Glutamatergic neuron (in vitro differentiated cells): ENCODE data around the gene BPNT1. TPM values are rescaled to one million over a fixed set of nuclear protein-coding genes. Genes with fewer than 3 reads are reported as not detected.
A peak's percentile ranks its signal among the peaks of the same experiment; 100 is the strongest.
"Not testable (repeated sequence)": the region's sequence is repeated elsewhere in the genome, so short reads cannot be mapped to it uniquely, and the experiment has no call there.

Experiments used
- DNase-seq: peaks from one replicate; pipeline ENCODE4 v3.0.0; 2022
- H3K27ac Mint-ChIP-seq: one replicate; pipeline ENCODE4 v1.8.0; 2020; ENCODE audit warnings: mild to moderate bottlenecking, mixed read lengths, inconsistent platforms; ENCODE audit not compliant: unreplicated experiment
- H3K27me3 Mint-ChIP-seq: one replicate; pipeline ENCODE4 v1.8.0; 2020; ENCODE audit warnings: mild to moderate bottlenecking, moderate library complexity, mixed read lengths, inconsistent platforms; ENCODE audit not compliant: unreplicated experiment
- H3K36me3 Mint-ChIP-seq: one replicate; pipeline ENCODE4 v1.8.0; 2020; ENCODE audit warnings: mild to moderate bottlenecking, mixed read lengths, inconsistent platforms; ENCODE audit not compliant: unreplicated experiment
- H3K4me1 Mint-ChIP-seq: one replicate; pipeline ENCODE4 v1.8.0; 2020; ENCODE audit warnings: mild to moderate bottlenecking, low read depth, mixed read lengths, inconsistent platforms; ENCODE audit not compliant: unreplicated experiment
- H3K4me3 Mint-ChIP-seq: one replicate; pipeline ENCODE4 v1.8.0; 2020; ENCODE audit warnings: mild to moderate bottlenecking, mixed read lengths, inconsistent platforms; ENCODE audit not compliant: unreplicated experiment
- H3K9me3 Mint-ChIP-seq: one replicate; pipeline ENCODE4 v1.8.0; 2020; ENCODE audit warnings: mild to moderate bottlenecking, moderate library complexity, mixed read lengths, inconsistent platforms; ENCODE audit not compliant: unreplicated experiment
- total RNA-seq: library from RNA; stranded (reverse); fragmentation: NEBNext Ultra II Directional; extraction: Animal tissue kit (Norgen Biotek cat#: 25700); gene quantifications from one replicate; pipeline ENCODE4 v1.2.1, GENCODE V29; 2021; ENCODE audit not compliant: unreplicated experiment
- TF ChIP-seq, protein P1 (sequence below): fragments of 200-600 bp; sonication (generic); IDR thresholded peaks from one replicate; pipeline ENCODE4 v1.5.0; 2021; ENCODE audit not compliant: partially characterized antibody, unreplicated experiment

Gene BPNT1
- total RNA-seq, 1 donor from 2014 or later, result 26.0 TPM

DNA sequence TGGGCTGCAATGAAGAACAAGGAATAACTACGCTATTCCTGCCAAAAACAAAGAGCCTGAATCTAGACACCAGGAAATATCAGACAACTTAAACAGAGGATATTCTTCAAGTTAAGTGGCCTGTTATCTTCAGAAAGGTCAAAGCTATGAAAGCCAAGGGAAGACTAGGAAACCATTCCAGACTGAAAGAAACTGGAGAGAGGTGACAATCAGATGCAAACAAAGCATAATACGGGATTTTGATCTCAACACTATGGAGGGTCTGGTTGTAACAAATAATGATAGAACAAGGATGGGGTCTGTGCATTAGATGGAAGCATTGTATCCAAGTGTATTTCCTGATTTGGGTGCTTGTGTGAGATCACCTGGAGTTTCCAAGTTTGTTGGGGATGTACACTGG lies 45.9 kb downstream of the BPNT1 start:
- H3K4me1 Mint-ChIP-seq, result no peaks in the 10 kb centered on the region
- peak overlapping the region; percentile 34 for H3K4me3 Mint-ChIP-seq
- peaks cover 5% of the 10 kb centered on the region for H3K27me3 Mint-ChIP-seq
- no peak for DNase-seq
- H3K27ac Mint-ChIP-seq, result no peak overlapping the region
- no peaks in the 10 kb centered on the region for H3K36me3 Mint-ChIP-seq
- TF ChIP-seq, protein P1, sequence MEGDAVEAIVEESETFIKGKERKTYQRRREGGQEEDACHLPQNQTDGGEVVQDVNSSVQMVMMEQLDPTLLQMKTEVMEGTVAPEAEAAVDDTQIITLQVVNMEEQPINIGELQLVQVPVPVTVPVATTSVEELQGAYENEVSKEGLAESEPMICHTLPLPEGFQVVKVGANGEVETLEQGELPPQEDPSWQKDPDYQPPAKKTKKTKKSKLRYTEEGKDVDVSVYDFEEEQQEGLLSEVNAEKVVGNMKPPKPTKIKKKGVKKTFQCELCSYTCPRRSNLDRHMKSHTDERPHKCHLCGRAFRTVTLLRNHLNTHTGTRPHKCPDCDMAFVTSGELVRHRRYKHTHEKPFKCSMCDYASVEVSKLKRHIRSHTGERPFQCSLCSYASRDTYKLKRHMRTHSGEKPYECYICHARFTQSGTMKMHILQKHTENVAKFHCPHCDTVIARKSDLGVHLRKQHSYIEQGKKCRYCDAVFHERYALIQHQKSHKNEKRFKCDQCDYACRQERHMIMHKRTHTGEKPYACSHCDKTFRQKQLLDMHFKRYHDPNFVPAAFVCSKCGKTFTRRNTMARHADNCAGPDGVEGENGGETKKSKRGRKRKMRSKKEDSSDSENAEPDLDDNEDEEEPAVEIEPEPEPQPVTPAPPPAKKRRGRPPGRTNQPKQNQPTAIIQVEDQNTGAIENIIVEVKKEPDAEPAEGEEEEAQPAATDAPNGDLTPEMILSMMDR, result no peak
- H3K9me3 Mint-ChIP-seq, result peaks cover 6% of the 10 kb centered on the region

DNA sequence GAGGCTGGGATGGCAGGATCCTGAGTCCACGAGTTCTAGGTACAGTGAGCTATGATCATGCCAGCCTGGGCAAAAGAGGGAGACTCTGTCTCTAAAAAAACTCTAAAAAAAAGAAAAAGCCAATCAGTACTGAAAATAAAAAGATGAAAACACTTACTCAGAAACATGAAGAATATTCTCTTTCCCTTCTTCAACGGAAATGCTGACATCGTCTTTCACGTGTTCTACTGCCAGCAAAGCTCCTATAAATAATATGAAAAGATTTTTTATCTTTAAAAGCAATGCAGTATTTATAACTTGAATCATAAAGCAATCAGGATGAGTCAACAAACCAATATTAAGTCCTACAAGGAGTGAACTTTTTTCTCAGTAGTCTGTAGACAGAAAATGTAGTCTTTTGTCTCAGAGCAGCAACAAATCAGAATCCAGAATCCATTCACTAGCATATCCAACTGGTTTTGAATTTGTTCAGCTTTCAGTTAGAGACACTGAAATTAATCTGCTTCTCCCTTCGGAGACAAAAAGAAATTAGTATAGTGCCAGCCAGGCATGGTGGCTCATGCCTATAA lies 49.5 kb downstream of the BPNT1 start:
- Mint-ChIP-seq H3K36me3 (peaks cover 5% of the 10 kb centered on the region), H3K27ac (no peak overlapping the region), H3K27me3 (no peaks in the 10 kb centered on the region), H3K4me3 (no peak overlapping the region), H3K4me1 (no peaks in the 10 kb centered on the region), H3K9me3 (no peaks in the 10 kb centered on the region)
- TF ChIP-seq, protein P1, result no peak
- no peak for DNase-seq

DNA sequence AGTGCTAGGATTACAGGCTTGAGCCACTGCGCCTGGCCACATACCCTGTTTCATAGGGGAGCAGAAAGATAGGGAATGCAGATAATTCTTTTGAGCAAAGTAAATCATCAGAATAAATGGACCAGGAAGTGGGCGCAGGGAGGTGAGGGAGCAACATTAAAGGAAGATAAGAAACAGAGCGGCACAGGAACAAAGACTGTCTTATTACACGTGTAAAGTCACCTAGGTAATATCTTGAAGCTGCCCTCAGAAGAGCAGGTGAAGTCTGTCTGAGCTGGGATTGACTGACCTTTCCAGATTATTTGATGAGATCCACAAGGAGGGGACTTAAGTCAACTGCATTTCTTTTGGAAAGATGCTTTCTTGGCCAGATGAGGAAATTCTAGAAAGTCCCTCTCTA lies 50.9 kb downstream of the BPNT1 start:
- H3K27ac Mint-ChIP-seq, result no peak overlapping the region
- H3K36me3 Mint-ChIP-seq, result peaks cover 5% of the 10 kb centered on the region
- DNase-seq, result no peak
- no peaks in the 10 kb centered on the region for H3K27me3 Mint-ChIP-seq
- TF ChIP-seq, protein P1, result no peak
- H3K4me1 Mint-ChIP-seq, result no peaks in the 10 kb centered on the region
- H3K4me3 Mint-ChIP-seq, result no peak overlapping the region
- H3K9me3 Mint-ChIP-seq, result no peaks in the 10 kb centered on the region

DNA sequence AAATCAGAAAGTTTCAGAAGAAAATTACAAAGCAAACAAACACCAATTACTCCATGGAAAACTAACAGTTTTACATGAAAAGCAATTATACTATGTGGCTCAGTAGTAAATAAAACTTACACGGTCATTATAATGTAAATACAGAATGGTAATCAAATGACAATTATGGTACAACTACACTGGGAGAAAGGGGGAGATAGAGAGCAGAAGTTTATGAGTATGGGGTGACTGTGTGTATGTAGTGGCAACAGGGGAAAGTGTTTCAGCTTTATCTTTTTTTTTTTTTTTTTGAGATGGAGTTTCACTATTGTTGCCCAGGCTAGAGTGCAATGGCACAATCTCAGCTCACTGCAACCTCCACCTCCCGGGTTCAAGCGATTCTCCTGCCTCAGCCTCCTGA lies 51.8 kb downstream of the BPNT1 start:
- not testable (repeated sequence) for H3K4me3 Mint-ChIP-seq, H3K4me1 Mint-ChIP-seq, H3K36me3 Mint-ChIP-seq, H3K9me3 Mint-ChIP-seq, H3K27ac Mint-ChIP-seq, H3K27me3 Mint-ChIP-seq, DNase-seq

DNA sequence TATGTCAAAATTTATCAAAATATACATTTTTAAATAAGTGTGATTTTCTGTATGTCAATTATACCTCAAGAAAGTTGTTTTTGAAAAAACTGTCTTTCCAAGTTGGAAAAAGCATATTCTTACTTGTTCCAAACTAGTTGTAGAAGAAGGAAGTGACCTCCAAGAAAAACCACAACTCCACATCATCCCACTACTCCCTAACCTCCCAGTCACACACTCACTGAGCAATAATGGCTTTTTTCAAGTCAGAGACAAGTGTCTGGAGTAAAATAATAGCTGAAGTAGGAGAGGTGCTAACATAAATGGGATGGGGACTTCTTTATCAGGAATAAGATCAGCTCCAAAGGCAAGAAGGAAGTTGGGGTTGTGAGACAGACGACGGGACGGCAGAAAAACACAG lies 56.7 kb downstream of the BPNT1 start:
- Mint-ChIP-seq H3K36me3 (peaks cover 4% of the 10 kb centered on the region), H3K27me3 (no peaks in the 10 kb centered on the region), H3K4me3 (no peak overlapping the region), H3K4me1 (no peaks in the 10 kb centered on the region), H3K27ac (no peak overlapping the region), H3K9me3 (no peaks in the 10 kb centered on the region)
- DNase-seq, result no peak
- TF ChIP-seq, protein P1, result no peak
